Chondrocyte (in vitro differentiated cells): ENCODE results near the gene MTUS2. TPM values are rescaled to one million over a fixed set of nuclear protein-coding genes. Genes with fewer than 3 reads are reported as not detected.
A peak's percentile ranks its signal among the peaks of the same experiment; 100 is the strongest.
"Not testable (repeated sequence)": the region's sequence is repeated elsewhere in the genome, so short reads cannot be mapped to it uniquely, and the experiment has no call there.

ENCODE experiments used
- DNase-seq: peaks from one replicate; pipeline ENCODE4 v3.0.0; 2021; ENCODE audit warnings: mixed read lengths, low spot score
- H3K27ac Mint-ChIP-seq: one replicate; pipeline ENCODE4 v1.8.0; 2021; ENCODE audit warnings: mild to moderate bottlenecking, moderate library complexity, mixed read lengths; ENCODE audit not compliant: unreplicated experiment
- H3K27me3 Mint-ChIP-seq: 2 replicates; pipeline ENCODE4 v1.8.0; 2021; ENCODE audit warnings: low read depth, mixed read lengths
- H3K36me3 Mint-ChIP-seq: 2 replicates; pipeline ENCODE4 v1.8.0; 2021; ENCODE audit warnings: low read depth, mixed read lengths
- H3K4me1 Mint-ChIP-seq: 2 replicates; pipeline ENCODE4 v1.8.0; 2021; ENCODE audit warnings: low read depth, mild to moderate bottlenecking, mixed read lengths
- H3K4me3 Mint-ChIP-seq: one replicate; pipeline ENCODE4 v1.8.0; 2021; ENCODE audit warnings: mild to moderate bottlenecking, moderate library complexity, mixed read lengths; ENCODE audit not compliant: unreplicated experiment
- H3K9me3 Mint-ChIP-seq: 2 replicates; pipeline ENCODE4 v1.8.0; 2021; ENCODE audit warnings: low read depth, mixed read lengths
- CTCF ChIP-seq: fragments of 200-600 bp; sonication (generic); IDR thresholded peaks from 2 replicates; pipeline ENCODE4 v1.5.0; 2021; ENCODE audit warnings: antibody characterized with exemption, mild to moderate bottlenecking, moderate library complexity
- total RNA-seq: library from RNA; stranded (reverse); gene quantifications from 3 replicates; pipeline ENCODE4 v1.2.1, GENCODE V29; 2021

Gene MTUS2
- total RNA-seq, 1 donor from 2014 or later = 1.2 TPM

- no peak overlapping the region for H3K4me3 Mint-ChIP-seq
- DNase-seq = no peak
- H3K36me3 Mint-ChIP-seq = no peaks in the 10 kb centered on the region
- no peaks in the 10 kb centered on the region for H3K9me3 Mint-ChIP-seq
- H3K27ac Mint-ChIP-seq = no peak overlapping the region
- H3K4me1 Mint-ChIP-seq = peaks cover 4% of the 10 kb centered on the region
- peaks cover 10% of the 10 kb centered on the region for H3K27me3 Mint-ChIP-seq
- no peak for TF ChIP-seq CTCF
Measured at GRCh38 chr13:29386246-29386645, 566.1 kb downstream of the MTUS2 start.

- H3K27ac Mint-ChIP-seq, DNase-seq: not testable (repeated sequence)
Measured at GRCh38 chr13:29390598-29390997, 570.5 kb downstream of the MTUS2 start.

GRCh38 chr13:29396446-29396845 lies 576.3 kb downstream of the MTUS2 start:
- DNase-seq = no peak
- no peaks in the 10 kb centered on the region for H3K4me1 Mint-ChIP-seq
- no peak overlapping the region for H3K27ac Mint-ChIP-seq
- H3K4me3 Mint-ChIP-seq = no peak overlapping the region
- peaks cover 67% of the 10 kb centered on the region for H3K27me3 Mint-ChIP-seq
- TF ChIP-seq CTCF = no peak
- no peaks in the 10 kb centered on the region for H3K9me3 Mint-ChIP-seq
- H3K36me3 Mint-ChIP-seq = no peaks in the 10 kb centered on the region

More at GRCh38 chr13:29390598-29390997, 570.5 kb downstream of the MTUS2 start:
- not testable (repeated sequence) for H3K36me3 Mint-ChIP-seq, H3K4me3 Mint-ChIP-seq, H3K9me3 Mint-ChIP-seq, H3K4me1 Mint-ChIP-seq
- peaks cover 32% of the 10 kb centered on the region for H3K27me3 Mint-ChIP-seq

- no peak overlapping the region for H3K27ac Mint-ChIP-seq
- H3K27me3 Mint-ChIP-seq = peaks cover 70% of the 10 kb centered on the region
- no peaks in the 10 kb centered on the region for H3K9me3 Mint-ChIP-seq
- H3K4me3 Mint-ChIP-seq = no peak overlapping the region
- no peaks in the 10 kb centered on the region for H3K4me1 Mint-ChIP-seq
- no peak for DNase-seq
- TF ChIP-seq CTCF = peak; percentile 21
- H3K36me3 Mint-ChIP-seq = no peaks in the 10 kb centered on the region
Measured at GRCh38 chr13:29397265-29397664, 577.1 kb downstream of the MTUS2 start.

GRCh38 chr13:29402166-29402636 lies 582.1 kb downstream of the MTUS2 start:
- no peak overlapping the region for H3K4me3 Mint-ChIP-seq
- H3K27ac Mint-ChIP-seq = no peak overlapping the region
- no peaks in the 10 kb centered on the region for H3K36me3 Mint-ChIP-seq
- DNase-seq = no peak
- H3K4me1 Mint-ChIP-seq = no peaks in the 10 kb centered on the region
- peaks cover 56% of the 10 kb centered on the region for H3K27me3 Mint-ChIP-seq
- no peaks in the 10 kb centered on the region for H3K9me3 Mint-ChIP-seq
- no peak for TF ChIP-seq CTCF

GRCh38 chr13:29405401-29405800 lies 585.3 kb downstream of the MTUS2 start:
- no peaks in the 10 kb centered on the region for H3K36me3 Mint-ChIP-seq
- H3K9me3 Mint-ChIP-seq = no peaks in the 10 kb centered on the region
- no peak overlapping the region for H3K27ac Mint-ChIP-seq
- peaks cover 35% of the 10 kb centered on the region for H3K27me3 Mint-ChIP-seq
- no peak for TF ChIP-seq CTCF
- no peak for DNase-seq
- no peaks in the 10 kb centered on the region for H3K4me1 Mint-ChIP-seq
- no peak overlapping the region for H3K4me3 Mint-ChIP-seq
